ENCODE measurements around the gene PMEPA1.

The PMEPA1 gene

DNA sequence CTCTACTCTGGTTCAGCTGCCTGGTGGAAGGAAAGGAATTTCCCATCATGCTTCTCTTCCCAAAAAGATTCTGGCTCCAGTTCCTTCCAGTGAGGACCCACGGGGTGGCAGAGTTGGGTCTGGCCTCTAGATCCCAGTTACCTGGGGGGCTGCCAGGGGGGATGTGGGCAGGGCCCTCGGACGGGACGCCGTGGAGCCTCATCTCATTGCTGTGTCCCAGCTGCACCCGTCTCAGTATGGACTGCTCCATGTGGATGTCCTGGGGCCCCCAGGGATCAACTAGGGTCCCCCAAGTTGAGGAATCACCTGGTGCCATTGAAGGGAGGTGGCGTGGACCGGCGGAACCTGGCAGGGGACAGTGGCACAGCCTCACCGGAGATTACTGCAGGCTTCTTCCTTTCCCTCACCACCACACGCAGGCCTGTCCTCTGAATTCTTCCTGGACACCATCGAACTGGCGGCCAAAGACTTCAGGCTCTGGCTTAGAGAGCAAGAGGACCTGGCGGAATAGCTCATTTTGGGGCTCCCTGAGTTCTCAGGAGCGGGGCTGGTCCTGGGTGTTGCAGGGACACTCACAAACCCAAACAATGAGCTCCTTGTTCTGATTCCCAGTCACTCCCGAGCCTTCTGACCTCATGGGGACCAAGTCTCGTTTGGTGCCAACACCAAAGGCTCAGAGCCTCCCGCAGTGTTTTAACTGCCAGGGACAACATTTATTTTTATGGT lies 98.1 kb downstream of the PMEPA1 start:
- no peak overlapping the region for H2AFZ ChIP-seq
- H3K27ac ChIP-seq, result no peak overlapping the region
- no peak overlapping the region for H3K9ac ChIP-seq
- H3K4me2 ChIP-seq (ENCODE audit: low read length), result no peak overlapping the region
- H3K4me1 ChIP-seq, result no peaks in the 10 kb centered on the region
- H3K4me3 ChIP-seq (ENCODE audit: low read depth, low read length), result no peak overlapping the region
- no peaks in the 10 kb centered on the region for H3K9me3 ChIP-seq (ENCODE audit: control insufficient read depth, low read length)
- TF ChIP-seq, protein P1, sequence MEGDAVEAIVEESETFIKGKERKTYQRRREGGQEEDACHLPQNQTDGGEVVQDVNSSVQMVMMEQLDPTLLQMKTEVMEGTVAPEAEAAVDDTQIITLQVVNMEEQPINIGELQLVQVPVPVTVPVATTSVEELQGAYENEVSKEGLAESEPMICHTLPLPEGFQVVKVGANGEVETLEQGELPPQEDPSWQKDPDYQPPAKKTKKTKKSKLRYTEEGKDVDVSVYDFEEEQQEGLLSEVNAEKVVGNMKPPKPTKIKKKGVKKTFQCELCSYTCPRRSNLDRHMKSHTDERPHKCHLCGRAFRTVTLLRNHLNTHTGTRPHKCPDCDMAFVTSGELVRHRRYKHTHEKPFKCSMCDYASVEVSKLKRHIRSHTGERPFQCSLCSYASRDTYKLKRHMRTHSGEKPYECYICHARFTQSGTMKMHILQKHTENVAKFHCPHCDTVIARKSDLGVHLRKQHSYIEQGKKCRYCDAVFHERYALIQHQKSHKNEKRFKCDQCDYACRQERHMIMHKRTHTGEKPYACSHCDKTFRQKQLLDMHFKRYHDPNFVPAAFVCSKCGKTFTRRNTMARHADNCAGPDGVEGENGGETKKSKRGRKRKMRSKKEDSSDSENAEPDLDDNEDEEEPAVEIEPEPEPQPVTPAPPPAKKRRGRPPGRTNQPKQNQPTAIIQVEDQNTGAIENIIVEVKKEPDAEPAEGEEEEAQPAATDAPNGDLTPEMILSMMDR (IDR thresholded peaks at IDR 0.05), result no peak
- H3K27me3 ChIP-seq (ENCODE audit: control insufficient read depth, insufficient read depth, low read length), result no peaks in the 10 kb centered on the region
- no peaks in the 10 kb centered on the region for H3K36me3 ChIP-seq (ENCODE audit: control insufficient read depth, insufficient read depth, low read length)
- H3K79me2 ChIP-seq, result no peaks in the 10 kb centered on the region

DNA sequence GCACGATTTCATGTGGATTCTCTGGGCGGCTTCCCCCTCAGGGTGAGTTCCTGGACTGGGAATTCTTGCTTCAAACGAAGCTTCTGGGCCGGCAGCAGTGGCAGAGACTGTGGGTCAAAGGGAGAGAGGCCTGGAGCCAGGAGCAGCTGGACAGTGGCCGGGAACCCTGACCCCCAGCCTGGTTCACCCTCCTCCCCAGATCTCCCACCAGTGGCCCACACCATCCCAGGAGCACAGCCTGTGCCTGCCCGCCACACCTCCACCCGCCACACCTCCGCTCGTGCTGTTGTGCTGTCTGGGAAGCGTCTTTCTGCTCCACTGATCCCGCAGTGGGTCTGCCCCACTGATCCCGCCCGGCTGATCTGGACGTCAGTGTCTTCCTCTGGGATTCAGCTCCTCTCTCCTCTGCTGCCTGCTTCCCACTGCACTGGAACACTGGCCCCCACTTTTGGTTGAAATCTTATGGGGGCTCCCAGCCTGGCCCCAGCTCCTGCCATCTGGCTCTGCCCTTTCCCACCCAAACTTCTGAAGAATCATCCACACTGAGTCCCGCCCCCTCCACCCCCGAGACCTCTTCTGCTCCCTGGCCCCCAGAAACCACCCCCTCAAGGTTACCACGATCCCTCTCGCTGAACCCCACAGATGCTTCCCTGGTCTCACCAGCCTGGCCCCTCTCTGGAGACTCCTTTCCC lies 99.4 kb downstream of the PMEPA1 start:
- Histone ChIP-seq H2AFZ (no peak overlapping the region), H3K4me1 (no peaks in the 10 kb centered on the region), H3K27ac (no peak overlapping the region), H3K4me2 (ENCODE audit: low read length) (no peak overlapping the region), H3K9ac (no peak overlapping the region), H3K79me2 (no peaks in the 10 kb centered on the region), H3K9me3 (ENCODE audit: control insufficient read depth, low read length) (no peaks in the 10 kb centered on the region), H3K36me3 (ENCODE audit: control insufficient read depth, insufficient read depth, low read length) (no peaks in the 10 kb centered on the region), H3K27me3 (ENCODE audit: control insufficient read depth, insufficient read depth, low read length) (no peaks in the 10 kb centered on the region), H3K4me3 (ENCODE audit: low read depth, low read length) (no peak overlapping the region)
- TF ChIP-seq, protein P1 (IDR thresholded peaks at IDR 0.05), result no peak

DNA sequence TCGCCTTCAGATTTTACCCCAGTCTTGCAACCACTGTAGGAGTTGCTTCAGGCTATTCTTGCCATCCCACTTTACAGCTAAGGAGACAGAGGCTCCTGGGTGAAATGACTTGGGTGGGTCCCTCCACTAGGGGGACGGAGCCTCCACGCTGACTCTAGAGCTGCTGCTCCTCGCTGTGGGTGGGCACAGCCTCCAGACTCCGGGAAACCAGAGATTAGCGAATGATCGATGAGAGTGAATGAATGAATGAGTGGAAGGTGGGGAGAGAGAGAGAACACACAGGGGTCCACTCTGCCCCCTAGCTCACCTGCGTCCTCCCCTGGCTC lies 100.0 kb downstream of the PMEPA1 start:
- TF ChIP-seq, protein P1 (IDR thresholded peaks at IDR 0.05), result no peak

DNA sequence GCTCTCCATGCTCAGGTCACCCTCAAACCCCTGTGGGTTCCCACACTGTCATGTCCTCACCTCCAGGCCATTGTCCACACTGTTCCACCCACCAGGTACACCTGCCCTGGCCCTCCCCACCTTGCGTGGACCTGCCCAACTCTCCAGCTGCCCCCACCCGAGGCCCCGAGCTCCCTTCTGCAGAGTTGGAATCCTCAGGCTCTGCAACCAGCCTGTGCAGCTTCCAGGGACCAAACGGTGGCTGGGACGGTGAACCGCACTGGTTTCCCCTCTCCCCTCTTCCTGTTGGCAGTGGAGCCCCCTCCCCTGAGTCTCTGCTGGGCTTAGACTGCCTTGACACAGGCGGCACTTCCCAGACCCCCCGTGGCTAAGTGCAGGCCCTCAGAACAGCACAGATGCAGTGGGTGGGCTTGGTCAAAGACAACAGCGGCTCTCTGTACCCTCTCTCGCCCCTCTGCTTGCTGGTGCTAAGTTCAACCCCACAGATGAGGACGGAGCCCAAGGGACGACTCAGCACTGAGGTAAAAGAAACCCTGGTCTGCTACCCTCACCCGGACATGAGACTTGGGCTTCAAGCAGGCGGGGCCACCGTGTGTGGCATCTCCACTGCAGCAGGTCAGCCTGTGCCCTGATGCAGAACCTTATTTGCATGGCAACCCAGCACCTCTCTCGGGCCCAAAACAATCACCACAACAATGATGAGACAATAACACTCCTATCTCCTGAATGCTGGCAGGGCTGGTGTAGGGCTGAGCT lies 100.6 kb downstream of the PMEPA1 start:
- H3K27ac ChIP-seq, result no peak overlapping the region
- H3K79me2 ChIP-seq, result no peaks in the 10 kb centered on the region
- no peaks in the 10 kb centered on the region for H3K36me3 ChIP-seq (ENCODE audit: control insufficient read depth, insufficient read depth, low read length)
- no peak overlapping the region for H2AFZ ChIP-seq
- H3K9me3 ChIP-seq (ENCODE audit: control insufficient read depth, low read length), result no peaks in the 10 kb centered on the region
- H3K27me3 ChIP-seq (ENCODE audit: control insufficient read depth, insufficient read depth, low read length), result no peaks in the 10 kb centered on the region
- no peak overlapping the region for H3K9ac ChIP-seq
- no peak overlapping the region for H3K4me2 ChIP-seq (ENCODE audit: low read length)
- no peak overlapping the region for H3K4me3 ChIP-seq (ENCODE audit: low read depth, low read length)
- H3K4me1 ChIP-seq, result no peaks in the 10 kb centered on the region
- TF ChIP-seq, protein P1 (IDR thresholded peaks at IDR 0.05), result no peak

More for the DNA sequence above, 100.0 kb downstream of the PMEPA1 start:
- no peak overlapping the region for H3K27ac ChIP-seq
- no peaks in the 10 kb centered on the region for H3K79me2 ChIP-seq
- no peak overlapping the region for H3K4me3 ChIP-seq (ENCODE audit: low read depth, low read length)
- no peaks in the 10 kb centered on the region for H3K36me3 ChIP-seq (ENCODE audit: control insufficient read depth, insufficient read depth, low read length)
- no peaks in the 10 kb centered on the region for H3K4me1 ChIP-seq
- H3K9ac ChIP-seq, result no peak overlapping the region
- no peak overlapping the region for H2AFZ ChIP-seq
- H3K4me2 ChIP-seq (ENCODE audit: low read length), result no peak overlapping the region
- H3K9me3 ChIP-seq (ENCODE audit: control insufficient read depth, low read length), result no peaks in the 10 kb centered on the region
- H3K27me3 ChIP-seq (ENCODE audit: control insufficient read depth, insufficient read depth, low read length), result no peaks in the 10 kb centered on the region
